Brain microvascular endothelial cell (primary cell): ENCODE data around the gene TOGARAM2.

ENCODE experiments used
- DNase-seq: peaks from one replicate; pipeline ENCODE4 v3.0.0-alpha.2; 2020
- H3K27ac ChIP-seq: fragments of 250-450 bp; sonication (Bioruptor Pico); 2 replicates; pipeline ENCODE4 v1.5.1; 2020; ENCODE audit warnings: mild to moderate bottlenecking, moderate library complexity
- H3K27me3 ChIP-seq: fragments of 250-450 bp; sonication (Bioruptor Pico); replicated peaks from 2 replicates; pipeline ENCODE4 v1.5.1; 2020; ENCODE audit warnings: mild to moderate bottlenecking
- H3K36me3 ChIP-seq: fragments of 250-450 bp; sonication (Bioruptor Pico); replicated peaks from 2 replicates; pipeline ENCODE4 v1.5.1; 2020; ENCODE audit warnings: mild to moderate bottlenecking
- H3K4me3 ChIP-seq: 2 replicates; pipeline ENCODE4 v1.5.1; 2011; ENCODE audit warnings: low read depth, mild to moderate bottlenecking, control low read depth, low read length, moderate library complexity
- CTCF ChIP-seq: IDR thresholded peaks from 2 replicates; pipeline ENCODE4 v1.5.1; 2011; ENCODE audit warnings: low read depth, mild to moderate bottlenecking, moderate library complexity, low read length, control low read depth, inconsistent platforms; ENCODE audit errors: missing control alignments
- in situ Hi-C: cut with HindIII; loops from 2 replicates; pipeline ENCODE4 v1.10.0; 2017; ENCODE audit warnings: low sequenced_read_pairs, low pct_ligation_motif_present

Gene TOGARAM2

GRCh38 chr2:29053670-29054400 is 72.7 kb downstream of the TOGARAM2 start:
- Histone ChIP-seq H3K4me3 (no peak overlapping the region), H3K27me3 (no peaks in the 10 kb centered on the region), H3K27ac (no peak overlapping the region), H3K36me3 (no peaks in the 10 kb centered on the region)
- no peak for DNase-seq
- in situ Hi-C loops: no loop called here
- peak; percentile 40 for TF ChIP-seq CTCF

GRCh38 chr2:29054430-29054829 is 73.3 kb downstream of the TOGARAM2 start:
- no peak for TF ChIP-seq CTCF
- H3K4me3 ChIP-seq: no peak overlapping the region
- H3K27me3 ChIP-seq: no peaks in the 10 kb centered on the region
- no peaks in the 10 kb centered on the region for H3K36me3 ChIP-seq
- in situ Hi-C loops: no loop called here
- DNase-seq: no peak
- no peak overlapping the region for H3K27ac ChIP-seq

DNA sequence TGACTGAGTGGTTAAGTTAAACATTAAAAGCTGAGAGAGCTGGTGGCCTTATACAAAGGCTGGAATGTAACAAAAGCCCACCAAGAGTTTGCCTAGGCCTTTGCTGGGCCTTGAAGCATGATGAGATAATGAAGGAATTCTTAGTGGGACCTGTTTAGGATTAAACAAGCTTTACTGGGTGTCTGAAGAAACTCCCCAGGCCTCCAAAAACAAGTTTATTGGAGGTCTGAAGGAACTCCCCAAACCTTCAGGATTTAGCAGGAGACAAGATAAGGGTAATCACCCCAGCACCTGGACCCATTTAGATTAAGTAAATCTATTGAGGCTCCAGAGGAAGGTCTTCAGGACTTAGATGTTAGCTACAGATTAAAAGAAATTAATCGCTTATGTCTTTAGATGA is 74.5 kb downstream of the TOGARAM2 start:
- H3K36me3 ChIP-seq: no peaks in the 10 kb centered on the region
- H3K27ac ChIP-seq: no peak overlapping the region
- no peak overlapping the region for H3K4me3 ChIP-seq
- H3K27me3 ChIP-seq: no peaks in the 10 kb centered on the region
- no peak for TF ChIP-seq CTCF
- in situ Hi-C loops: no loop called here
- no peak for DNase-seq

DNA sequence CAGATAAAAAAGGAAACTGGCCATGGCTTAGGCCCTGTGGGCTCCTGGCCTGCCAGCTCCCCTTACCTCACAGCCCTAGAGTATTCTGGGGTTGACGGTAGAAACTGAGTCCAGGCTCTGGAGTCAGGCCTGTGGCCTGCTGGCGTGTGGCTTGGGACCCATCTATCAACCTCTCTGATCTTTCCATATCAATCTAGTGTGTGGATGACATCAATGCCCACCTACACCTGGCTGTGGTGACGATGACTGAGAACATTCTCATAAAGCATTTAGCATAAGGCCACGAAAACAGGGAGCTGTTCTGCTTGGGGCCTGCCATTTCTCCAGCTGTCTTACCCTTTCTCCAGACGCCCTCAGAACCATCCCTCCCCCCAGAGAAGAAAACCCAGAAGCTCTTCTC is 75.4 kb downstream of the TOGARAM2 start:
- DNase-seq: no peak
- no peak for TF ChIP-seq CTCF
- in situ Hi-C loops: no loop called here
- Histone ChIP-seq H3K4me3 (no peak overlapping the region), H3K27ac (no peak overlapping the region), H3K27me3 (no peaks in the 10 kb centered on the region), H3K36me3 (no peaks in the 10 kb centered on the region)

- H3K36me3 ChIP-seq: no peaks in the 10 kb centered on the region
- no peak overlapping the region for H3K4me3 ChIP-seq
- no peaks in the 10 kb centered on the region for H3K27me3 ChIP-seq
- DNase-seq: no peak
- TF ChIP-seq CTCF: no peak
- H3K27ac ChIP-seq: no peak overlapping the region
- in situ Hi-C loops: no loop called here
These were observed 75.9 kb downstream of the TOGARAM2 start for GRCh38 chr2:29057006-29057405.

DNA sequence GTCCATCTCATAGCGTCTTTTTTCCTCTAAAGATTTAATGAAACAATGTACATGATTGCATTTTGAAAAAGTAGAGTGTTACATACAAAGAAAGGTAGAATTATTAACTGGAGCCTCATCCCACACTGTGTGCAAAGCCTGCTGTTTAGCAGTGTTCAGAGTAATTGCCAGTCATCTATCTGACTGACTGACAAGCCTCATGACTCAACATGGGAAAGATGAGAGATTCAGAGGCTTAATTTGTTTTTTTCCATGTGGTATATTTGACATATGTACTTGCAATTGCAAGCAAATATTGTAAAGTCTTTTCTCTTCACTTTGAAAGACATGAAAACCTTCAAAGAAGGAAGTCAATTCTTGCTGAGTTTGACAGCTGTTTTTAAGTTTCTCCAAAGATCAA is 78.5 kb downstream of the TOGARAM2 start:
- no peak overlapping the region for H3K4me3 ChIP-seq
- TF ChIP-seq CTCF: no peak
- no peaks in the 10 kb centered on the region for H3K36me3 ChIP-seq
- no peak overlapping the region for H3K27ac ChIP-seq
- no peaks in the 10 kb centered on the region for H3K27me3 ChIP-seq
- in situ Hi-C loops: no loop called here
- no peak for DNase-seq
